Fibroblast of lung (primary cell): ENCODE results near the gene FOXQ1. TPM values are rescaled to one million over a fixed set of nuclear protein-coding genes. Genes with fewer than 3 reads are reported as not detected.

Source experiments
- DNase-seq, 2 donors: peaks; one replicate each; pipeline versions ENCODE4 v3.0.0 to v3.0.0-alpha.2; 2010; ENCODE audit warnings: low read depth in 2 of 2
- H2AFZ ChIP-seq: 2 replicates; pipeline ENCODE4 v1.5.1; 2012; ENCODE audit warnings: low read length, control low read depth, inconsistent platforms
- H3K27ac ChIP-seq: 2 replicates; pipeline ENCODE4 v1.5.1; 2011; ENCODE audit warnings: low read length, control low read depth; ENCODE audit not compliant: insufficient read depth
- H3K27me3 ChIP-seq: 2 replicates; pipeline ENCODE4 v1.5.1; 2011; ENCODE audit warnings: mild to moderate bottlenecking, low read length; ENCODE audit not compliant: control insufficient read depth, insufficient read depth
- H3K36me3 ChIP-seq: 2 replicates; pipeline ENCODE4 v1.5.1; 2011; ENCODE audit warnings: low read length; ENCODE audit not compliant: control insufficient read depth, insufficient read depth
- H3K4me1 ChIP-seq: 2 replicates; pipeline ENCODE4 v1.5.1; 2011; ENCODE audit warnings: low read length; ENCODE audit not compliant: control insufficient read depth, insufficient read depth; ENCODE audit errors: extremely low read depth
- H3K4me2 ChIP-seq: 2 replicates; pipeline ENCODE4 v1.5.1; 2011; ENCODE audit warnings: low read length, control low read depth; ENCODE audit not compliant: insufficient read depth; ENCODE audit errors: extremely low read depth
- H3K4me3 ChIP-seq, 4 experiments: fragments of 200-600 bp in 1 of 4; sonication (generic) in 1 of 4; replicated peaks in 1 of 4; 2 replicates each; pipeline ENCODE4 v1.5.1; 2011 to 2016; ENCODE audit warnings: low read length in 4 of 4, low read depth in 3 of 4, mild to moderate bottlenecking in 3 of 4, control low read depth in 2 of 4, inconsistent platforms in 1 of 4, mixed read lengths in 1 of 4; ENCODE audit not compliant: insufficient read depth in 1 of 4; ENCODE audit errors: control extremely low read depth in 1 of 4
- H3K79me2 ChIP-seq: 2 replicates; pipeline ENCODE4 v1.5.1; 2012; ENCODE audit warnings: mild to moderate bottlenecking, low read length, inconsistent platforms; ENCODE audit not compliant: control insufficient read depth, insufficient read depth
- H3K9ac ChIP-seq: 2 replicates; pipeline ENCODE4 v1.5.1; 2011; ENCODE audit warnings: mild to moderate bottlenecking, low read length, control low read depth; ENCODE audit not compliant: insufficient read depth
- H3K9me3 ChIP-seq: 2 replicates; pipeline ENCODE4 v1.5.1; 2012; ENCODE audit warnings: low read depth, low read length; ENCODE audit not compliant: control insufficient read depth, insufficient read depth
- H4K20me1 ChIP-seq: 2 replicates; pipeline ENCODE4 v1.5.1; 2011; ENCODE audit warnings: low read length; ENCODE audit not compliant: control insufficient read depth, insufficient read depth; ENCODE audit errors: extremely low read depth
- CTCF ChIP-seq, 2 donors: IDR thresholded peaks in 1 of 2; conservative IDR thresholded peaks in 1 of 2; 1 replicate in 1 of 2; 2 replicates in 1 of 2; pipeline ENCODE4 v1.5.1; 2011 to 2012; ENCODE audit warnings: low read length in 2 of 2, control low read depth in 1 of 2, inconsistent platforms in 1 of 2, low read depth in 1 of 2, mild to moderate bottlenecking in 1 of 2
- EZH2 ChIP-seq: IDR thresholded peaks from 2 replicates; pipeline ENCODE4 v1.5.1; 2012; ENCODE audit warnings: low read length, control low read depth, mild to moderate bottlenecking; ENCODE audit errors: missing control alignments
- polyA plus RNA-seq, 2 donors: library from polyadenylated mRNA; depleted of rRNA in 1 of 2; stranded (reverse) in 1 of 2; unstranded in 1 of 2; fragments of >200 nt; gene quantifications; 2 replicates each; pipeline ENCODE4 v1.2.1, GENCODE V29; 2011 to 2012; ENCODE audit warnings: missing spikeins in 1 of 2
- total RNA-seq: library from RNA; depleted of rRNA; stranded (reverse); fragments of >200 nt; gene quantifications from 2 replicates; pipeline ENCODE4 v1.2.1, GENCODE V29; 2014

Gene FOXQ1
- total and polyA plus RNA-seq, 2 donors (not counting 1 experiment from before 2014, with no cell fraction given) = 1.8 to 2.0 TPM

- Histone ChIP-seq H3K79me2 (no peaks in the 10 kb centered on the region), H3K4me1 (no peaks in the 10 kb centered on the region), H3K36me3 (no peaks in the 10 kb centered on the region), H3K4me3 (no peak overlapping the region), H3K9me3 (no peaks in the 10 kb centered on the region), H3K27ac (no peak overlapping the region), H4K20me1 (no peaks in the 10 kb centered on the region), H3K9ac (no peak overlapping the region), H3K27me3 (no peaks in the 10 kb centered on the region), H3K4me2 (no peak overlapping the region), H2AFZ (no peak overlapping the region)
- TF ChIP-seq CTCF (conservative IDR thresholded peaks at IDR 0.05 in 1 of 2, IDR thresholded peaks at IDR 0.05 in 1 of 2; ENCODE audit: low read depth in 1 of 2, low read length in 2 of 2) (no peak), EZH2 (no peak)
- DNase-seq = no peak
Measured at GRCh38 chr6:1271071-1271763, 40.7 kb upstream of the FOXQ1 start.

DNA sequence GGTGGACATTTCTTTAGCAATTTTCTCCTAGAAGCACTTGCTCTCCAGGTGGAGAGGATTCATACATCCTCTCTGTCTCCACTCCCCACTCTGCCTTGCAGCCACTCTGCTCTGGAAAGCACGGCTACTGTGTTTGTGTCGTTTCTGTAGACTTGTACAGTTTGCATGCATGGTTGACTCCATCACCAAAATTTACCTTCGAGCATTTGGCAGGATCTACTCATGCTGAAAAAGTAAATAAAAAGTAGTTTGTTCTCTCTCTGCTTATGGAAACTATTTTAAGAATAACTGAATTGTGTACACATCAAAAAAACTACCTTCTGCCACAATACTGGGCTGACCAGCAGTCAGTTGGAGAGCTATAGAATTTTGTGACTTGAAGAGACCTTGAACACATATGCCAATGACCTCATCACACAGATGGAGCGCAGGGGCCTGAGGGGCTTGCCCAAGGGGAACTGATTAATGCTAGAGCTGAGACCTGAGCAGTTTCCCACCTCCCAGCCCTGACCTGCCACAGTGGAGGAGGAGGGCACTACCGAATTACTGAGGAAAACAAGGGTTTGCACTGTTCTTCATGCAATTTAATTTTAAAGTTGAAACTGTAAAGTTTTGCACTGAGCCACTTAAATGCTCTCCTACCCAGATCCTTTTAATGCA lies 33.7 kb upstream of the FOXQ1 start:
- no peak overlapping the region for H2AFZ ChIP-seq
- H3K9ac ChIP-seq = no peak overlapping the region
- H3K4me2 ChIP-seq = no peak overlapping the region
- no peaks in the 10 kb centered on the region for H3K4me1 ChIP-seq
- no peak overlapping the region for H3K4me3 ChIP-seq
- no peaks in the 10 kb centered on the region for H3K9me3 ChIP-seq
- H4K20me1 ChIP-seq = no peaks in the 10 kb centered on the region
- TF ChIP-seq CTCF (conservative IDR thresholded peaks at IDR 0.05 in 1 of 2, IDR thresholded peaks at IDR 0.05 in 1 of 2; ENCODE audit: low read depth in 1 of 2, low read length in 2 of 2) (no peak), EZH2 (no peak)
- H3K27me3 ChIP-seq = no peaks in the 10 kb centered on the region
- no peak for DNase-seq
- no peaks in the 10 kb centered on the region for H3K79me2 ChIP-seq
- no peaks in the 10 kb centered on the region for H3K36me3 ChIP-seq
- H3K27ac ChIP-seq = no peak overlapping the region

- no peaks in the 10 kb centered on the region for H4K20me1 ChIP-seq
- H3K27me3 ChIP-seq = no peaks in the 10 kb centered on the region
- H2AFZ ChIP-seq = no peak overlapping the region
- H3K27ac ChIP-seq = no peak overlapping the region
- no peaks in the 10 kb centered on the region for H3K36me3 ChIP-seq
- no peak overlapping the region for H3K4me3 ChIP-seq
- no peaks in the 10 kb centered on the region for H3K4me1 ChIP-seq
- no peak for TF ChIP-seq CTCF (conservative IDR thresholded peaks at IDR 0.05 in 1 of 2, IDR thresholded peaks at IDR 0.05 in 1 of 2; ENCODE audit: low read depth in 1 of 2, low read length in 2 of 2)
- TF ChIP-seq EZH2 = no peak
- H3K9ac ChIP-seq = no peak overlapping the region
- H3K4me2 ChIP-seq = no peak overlapping the region
- H3K9me3 ChIP-seq = no peaks in the 10 kb centered on the region
- no peak for DNase-seq
- no peaks in the 10 kb centered on the region for H3K79me2 ChIP-seq
Measured at GRCh38 chr6:1279065-1279464, 32.8 kb upstream of the FOXQ1 start.
